GM12892 (cell line): ENCODE data around the gene SCUBE1.

ENCODE experiments used
- POLR2A ChIP-seq: IDR thresholded peaks from 2 replicates; pipeline ENCODE4 v1.6.1; 2011; ENCODE audit warnings: low read depth, low read length, control low read depth
- POLR2AphosphoS5 ChIP-seq: IDR thresholded peaks from 2 replicates; pipeline ENCODE4 v1.6.1; 2011; ENCODE audit warnings: low read depth, low read length, control low read depth
- TAF1 ChIP-seq: IDR thresholded peaks from 2 replicates; pipeline ENCODE4 v1.6.1; 2011; ENCODE audit warnings: low read depth, mild to moderate bottlenecking, control low read depth, low read length, borderline replicate concordance

GRCh38 chr22:43212434-43212952 lies 130.7 kb downstream of the SCUBE1 start:
- TF ChIP-seq POLR2A (no peak), POLR2AphosphoS5 (no peak), TAF1 (no peak)
